Upper lobe of right lung (tissue), 1 donor: Measurements from ENCODE around the gene ANO10. TPM values are rescaled to one million over a fixed set of nuclear protein-coding genes. Genes with fewer than 3 reads are reported as not detected.
"Not testable (repeated sequence)": the region's sequence is repeated elsewhere in the genome, so short reads cannot be mapped to it uniquely, and the experiment has no call there.

Source experiments
- ATAC-seq: fragments of 200-7000 bp; cut with Tn5 transposase; one replicate; pipeline ENCODE4 v1.9.1; 2020; ENCODE audit warnings: mild to moderate bottlenecking, moderate library complexity
- DNase-seq: peaks from one replicate; pipeline ENCODE4 v3.0.0-alpha.2; 2020
- H3K27ac ChIP-seq: fragments of 200-600 bp; one replicate; pipeline ENCODE4 v1.8.0; 2022
- H3K27me3 ChIP-seq: fragments of 200-600 bp; one replicate; pipeline ENCODE4 v1.8.0; 2022; ENCODE audit warnings: mild to moderate bottlenecking
- H3K36me3 ChIP-seq: fragments of 200-600 bp; one replicate; pipeline ENCODE4 v1.8.0; 2022
- H3K4me1 ChIP-seq: fragments of 200-600 bp; one replicate; pipeline ENCODE4 v1.8.0; 2022
- H3K4me3 ChIP-seq: fragments of 200-600 bp; one replicate; pipeline ENCODE4 v1.8.0; 2022; ENCODE audit warnings: mild to moderate bottlenecking
- H3K9me3 ChIP-seq: fragments of 200-600 bp; one replicate; pipeline ENCODE4 v1.8.0; 2022
- intact Hi-C: fragments of 100-400 bp; cut with DNase I; formaldehyde crosslinking; loops from one replicate; pipeline ENCODE4 v1.11.0; 2022
- total RNA-seq: library from RNA; stranded (reverse); fragmentation: NEBNext Ultra II Directional; extraction: Animal tissue kit (Norgen Biotek cat#: 25700); gene quantifications from one replicate; pipeline ENCODE4 v1.2.1, GENCODE V29; 2021
- TF ChIP-seq, protein P1 (sequence below): fragments of 200-600 bp; IDR thresholded peaks from one replicate; pipeline ENCODE4 v1.8.0; 2022; ENCODE audit warnings: antibody characterized with exemption
- donor health status: DM: no; HTN: yes; CAD: no; lungs with severe emphysema.

Gene ANO10
- total RNA-seq, 1 donor from 2014 or later, result 30.6 TPM

- H3K27me3 ChIP-seq, result no peaks in the 10 kb centered on the region
- no peak overlapping the region for H3K27ac ChIP-seq
- no peak for DNase-seq
- H3K36me3 ChIP-seq, result no peaks in the 10 kb centered on the region
- no peak overlapping the region for H3K4me3 ChIP-seq
- ATAC-seq, result peak; percentile 34
- intact Hi-C loops, result no loop called here
- H3K9me3 ChIP-seq, result no peaks in the 10 kb centered on the region
- no peaks in the 10 kb centered on the region for H3K4me1 ChIP-seq
- TF ChIP-seq, protein P1, sequence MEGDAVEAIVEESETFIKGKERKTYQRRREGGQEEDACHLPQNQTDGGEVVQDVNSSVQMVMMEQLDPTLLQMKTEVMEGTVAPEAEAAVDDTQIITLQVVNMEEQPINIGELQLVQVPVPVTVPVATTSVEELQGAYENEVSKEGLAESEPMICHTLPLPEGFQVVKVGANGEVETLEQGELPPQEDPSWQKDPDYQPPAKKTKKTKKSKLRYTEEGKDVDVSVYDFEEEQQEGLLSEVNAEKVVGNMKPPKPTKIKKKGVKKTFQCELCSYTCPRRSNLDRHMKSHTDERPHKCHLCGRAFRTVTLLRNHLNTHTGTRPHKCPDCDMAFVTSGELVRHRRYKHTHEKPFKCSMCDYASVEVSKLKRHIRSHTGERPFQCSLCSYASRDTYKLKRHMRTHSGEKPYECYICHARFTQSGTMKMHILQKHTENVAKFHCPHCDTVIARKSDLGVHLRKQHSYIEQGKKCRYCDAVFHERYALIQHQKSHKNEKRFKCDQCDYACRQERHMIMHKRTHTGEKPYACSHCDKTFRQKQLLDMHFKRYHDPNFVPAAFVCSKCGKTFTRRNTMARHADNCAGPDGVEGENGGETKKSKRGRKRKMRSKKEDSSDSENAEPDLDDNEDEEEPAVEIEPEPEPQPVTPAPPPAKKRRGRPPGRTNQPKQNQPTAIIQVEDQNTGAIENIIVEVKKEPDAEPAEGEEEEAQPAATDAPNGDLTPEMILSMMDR, result no peak
Measured at GRCh38 chr3:43521941-43522340, 99.9 kb downstream of the ANO10 start.

- intact Hi-C loops, result not testable (repeated sequence)
Measured at GRCh38 chr3:43518515-43518914, 103.3 kb downstream of the ANO10 start.

DNA sequence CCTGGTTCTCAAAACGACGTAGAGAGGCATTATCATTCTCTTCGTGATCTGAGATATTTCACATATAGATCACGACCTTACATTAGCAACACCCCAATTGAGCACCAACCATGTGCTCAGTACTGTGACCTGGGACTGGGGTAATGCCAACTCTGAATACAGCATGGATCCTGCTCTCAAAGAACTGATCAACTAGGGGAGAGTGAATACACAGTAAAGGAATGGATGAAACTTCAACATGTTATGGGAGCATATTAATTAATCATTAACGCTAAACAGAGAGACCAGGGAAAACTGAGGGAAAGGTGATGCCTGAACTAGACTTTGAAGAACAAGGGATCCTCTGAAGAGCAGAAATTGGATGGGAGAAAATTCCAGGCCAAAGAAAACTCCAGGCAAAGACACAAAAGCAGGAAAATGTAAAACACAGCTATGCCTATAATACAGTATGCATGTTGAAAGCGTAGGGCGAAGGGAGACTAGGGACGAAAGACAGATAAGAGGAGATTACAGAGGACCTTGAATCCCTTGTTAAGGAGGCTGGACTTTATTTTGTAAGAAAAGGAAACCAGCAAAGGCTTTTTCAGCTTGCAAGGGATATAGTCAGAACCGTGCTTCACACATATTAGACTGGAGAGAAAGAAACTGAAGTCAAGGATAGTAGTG is 105.7 kb downstream of the ANO10 start:
- DNase-seq (no peak), ATAC-seq (no peak)
- H3K4me3 ChIP-seq, result no peak overlapping the region
- no peaks in the 10 kb centered on the region for H3K4me1 ChIP-seq
- no peaks in the 10 kb centered on the region for H3K27me3 ChIP-seq
- no peaks in the 10 kb centered on the region for H3K9me3 ChIP-seq
- intact Hi-C loops, result no loop called here
- H3K27ac ChIP-seq, result no peak overlapping the region
- H3K36me3 ChIP-seq, result no peaks in the 10 kb centered on the region
- TF ChIP-seq, protein P1, result no peak

More at GRCh38 chr3:43518515-43518914, 103.3 kb downstream of the ANO10 start:
- H3K4me1 ChIP-seq, H3K4me3 ChIP-seq, H3K27ac ChIP-seq, H3K36me3 ChIP-seq, H3K9me3 ChIP-seq, H3K27me3 ChIP-seq, DNase-seq, ATAC-seq: not testable (repeated sequence)

- Histone ChIP-seq H3K4me3 (no peak overlapping the region), H3K27me3 (no peaks in the 10 kb centered on the region), H3K36me3 (no peaks in the 10 kb centered on the region), H3K4me1 (no peaks in the 10 kb centered on the region), H3K9me3 (no peaks in the 10 kb centered on the region), H3K27ac (no peak overlapping the region)
- intact Hi-C loops, result no loop called here
- TF ChIP-seq, protein P1, result no peak
- ATAC-seq (no peak), DNase-seq (no peak)
Measured at GRCh38 chr3:43515208-43515917, 106.4 kb downstream of the ANO10 start.

- Histone ChIP-seq H3K9me3 (no peaks in the 10 kb centered on the region), H3K27me3 (no peaks in the 10 kb centered on the region), H3K36me3 (no peaks in the 10 kb centered on the region), H3K4me1 (no peaks in the 10 kb centered on the region), H3K4me3 (no peak overlapping the region), H3K27ac (no peak overlapping the region)
- TF ChIP-seq, protein P1, result no peak
- intact Hi-C loops, result no loop called here
- ATAC-seq (no peak), DNase-seq (no peak)
Measured at GRCh38 chr3:43512754-43513404, 108.9 kb downstream of the ANO10 start.

DNA sequence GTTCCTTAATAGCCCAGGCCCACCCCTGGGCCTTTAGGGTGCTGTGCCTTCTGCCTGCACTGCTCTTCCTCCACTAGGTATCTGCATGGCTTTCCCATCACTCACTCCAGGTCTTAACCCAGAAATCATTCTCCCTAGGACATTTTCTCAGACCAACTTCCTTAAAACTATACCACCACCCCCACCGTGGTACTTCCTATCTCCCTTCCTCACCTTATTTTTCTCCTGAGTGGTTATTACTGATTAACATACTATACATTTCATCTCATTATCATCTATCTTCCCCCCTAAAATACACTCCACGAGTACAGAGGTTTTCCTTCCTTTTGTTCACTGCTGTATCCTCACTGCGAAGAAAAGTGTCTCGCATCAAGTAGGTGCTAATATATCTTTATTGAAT is 115.2 kb downstream of the ANO10 start:
- intact Hi-C loops, result loop anchor here (10.0 kb wide), 1 partner anchor 342 kb away; no protein-coding TSS in a partner anchor
- peaks cover 2% of the 10 kb centered on the region for H3K4me1 ChIP-seq
- H3K27ac ChIP-seq, result no peak overlapping the region

More for the DNA sequence above, 115.2 kb downstream of the ANO10 start:
- no peaks in the 10 kb centered on the region for H3K27me3 ChIP-seq
- no peaks in the 10 kb centered on the region for H3K36me3 ChIP-seq
- H3K9me3 ChIP-seq, result no peaks in the 10 kb centered on the region
- TF ChIP-seq, protein P1, result no peak
- H3K4me3 ChIP-seq, result no peak overlapping the region
- DNase-seq (no peak), ATAC-seq (no peak)
